ENCODE results near the gene CDK5RAP2.
A peak's percentile ranks its signal among the peaks of the same experiment; 100 is the strongest.
"Not testable (repeated sequence)": the region's sequence is repeated elsewhere in the genome, so short reads cannot be mapped to it uniquely, and the experiment has no call there.

CDK5RAP2 gene

DNA sequence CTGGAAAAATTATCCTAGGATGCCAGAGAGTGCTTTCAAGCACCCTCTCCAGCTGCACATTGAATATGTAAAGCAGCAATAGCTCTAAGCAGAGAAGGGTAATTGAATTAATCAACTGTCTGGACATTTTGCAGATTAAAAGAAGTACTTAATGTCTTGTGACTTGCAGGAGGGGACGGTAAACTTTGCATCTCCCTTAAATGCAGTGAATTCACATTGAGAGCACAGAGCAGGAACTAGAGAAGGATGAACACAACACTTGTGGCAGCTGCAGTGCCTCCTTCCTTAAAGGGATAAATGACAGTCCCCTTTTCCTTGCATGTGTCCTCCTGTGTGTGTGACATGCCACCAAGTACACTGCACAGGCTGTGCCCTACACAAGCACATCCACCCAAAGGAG, 7.4 kb upstream of the CDK5RAP2 start:
- no peak for DNase-seq

- DNase-seq, result no peak
Measured at GRCh38 chr9:120583958-120584369, 4.0 kb upstream of the CDK5RAP2 start.

GRCh38 chr9:120579139-120580050, 572 bp downstream of the CDK5RAP2 start:
- peak; percentile 9 for DNase-seq

GRCh38 chr9:120574473-120574872, 5.5 kb downstream of the CDK5RAP2 start:
- DNase-seq, result no peak

GRCh38 chr9:120572472-120572871, 7.5 kb downstream of the CDK5RAP2 start:
- DNase-seq, result no peak

- DNase-seq, result no peak
Measured at GRCh38 chr9:120571443-120572257, 8.3 kb downstream of the CDK5RAP2 start.

DNA sequence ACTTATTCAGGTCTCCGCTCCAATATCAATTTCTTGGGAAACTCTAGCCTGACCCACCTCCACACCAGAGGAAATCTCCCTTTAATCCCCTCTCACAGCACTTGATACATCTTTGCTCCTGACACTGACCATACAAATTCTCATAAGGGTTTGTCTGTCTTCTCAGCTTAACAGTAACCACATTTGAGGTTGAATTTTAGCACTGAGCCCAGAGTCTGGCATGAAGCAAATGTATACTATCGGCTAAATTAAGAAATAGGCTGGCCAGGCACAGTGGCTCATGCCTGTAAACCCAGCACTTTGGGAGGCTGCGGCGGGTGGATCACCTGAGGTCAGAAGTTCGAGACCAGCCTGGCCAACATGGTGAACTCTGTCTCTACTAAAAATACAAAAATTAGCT, 9.7 kb downstream of the CDK5RAP2 start:
- no peak for DNase-seq

- DNase-seq, result no peak
Measured at GRCh38 chr9:120569556-120569955, 10.4 kb downstream of the CDK5RAP2 start.

DNA sequence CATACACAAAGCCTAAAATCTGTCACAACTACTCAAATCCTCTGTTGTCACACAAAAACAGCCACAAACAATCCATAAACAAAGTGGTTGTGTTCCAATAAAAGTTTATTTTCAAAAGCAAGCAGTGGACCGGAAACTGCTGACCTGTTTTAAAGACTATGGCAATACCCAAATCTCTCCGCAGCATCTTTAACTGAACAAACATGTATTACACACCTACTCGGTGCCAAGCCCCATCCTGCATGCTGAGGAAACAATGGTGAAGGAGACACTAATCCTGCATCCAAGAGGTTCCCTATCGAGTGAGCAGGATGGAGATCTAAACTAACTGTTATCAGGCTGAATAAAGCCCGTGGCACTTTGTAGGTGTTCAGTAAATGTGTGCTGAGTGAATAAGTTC, 11.2 kb downstream of the CDK5RAP2 start:
- DNase-seq, result no peak

DNA sequence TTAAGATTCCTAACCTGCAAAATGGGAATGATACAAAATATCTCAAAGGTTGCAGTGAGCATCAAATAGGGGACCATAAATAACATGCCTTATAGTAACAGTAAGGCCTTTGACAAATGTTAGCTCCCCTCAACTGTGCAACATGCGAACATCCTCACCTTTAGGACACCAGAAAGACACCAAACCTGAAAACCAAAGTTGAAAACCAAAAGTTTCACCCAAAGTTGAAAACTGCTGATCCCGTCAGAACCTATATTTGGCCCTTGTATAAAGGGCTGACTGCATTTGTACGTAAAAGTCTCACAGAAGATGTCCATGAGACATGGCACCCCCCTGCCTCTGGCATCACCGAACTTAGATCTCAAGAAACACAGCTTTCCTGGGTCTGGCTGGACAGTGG, 12.1 kb downstream of the CDK5RAP2 start:
- DNase-seq, result no peak

- DNase-seq, result no peak
Measured at GRCh38 chr9:120567081-120567480, 12.9 kb downstream of the CDK5RAP2 start.

DNA sequence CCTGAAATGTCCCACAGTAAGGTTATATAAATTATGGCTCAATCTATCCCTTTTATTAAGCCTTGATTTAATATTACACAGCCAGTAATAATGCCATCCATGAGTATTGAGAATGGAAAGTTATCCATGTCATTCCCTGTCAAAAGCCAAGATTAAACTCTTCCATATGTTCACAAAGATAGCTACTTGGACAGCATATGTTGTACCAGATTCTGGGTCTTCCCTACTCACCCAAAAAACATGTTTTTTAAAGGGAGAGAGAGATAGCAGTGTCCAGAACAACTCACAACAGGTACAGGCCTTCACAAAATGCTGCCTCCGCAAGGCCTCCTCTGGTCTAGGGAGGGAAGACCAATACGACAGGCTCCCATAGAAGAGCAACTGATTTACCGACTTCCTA, 15.4 kb downstream of the CDK5RAP2 start:
- DNase-seq, result no peak

GRCh38 chr9:120562861-120563443, 17.0 kb downstream of the CDK5RAP2 start:
- no peak for DNase-seq

GRCh38 chr9:120561709-120562108, 18.3 kb downstream of the CDK5RAP2 start:
- DNase-seq, result no peak

DNA sequence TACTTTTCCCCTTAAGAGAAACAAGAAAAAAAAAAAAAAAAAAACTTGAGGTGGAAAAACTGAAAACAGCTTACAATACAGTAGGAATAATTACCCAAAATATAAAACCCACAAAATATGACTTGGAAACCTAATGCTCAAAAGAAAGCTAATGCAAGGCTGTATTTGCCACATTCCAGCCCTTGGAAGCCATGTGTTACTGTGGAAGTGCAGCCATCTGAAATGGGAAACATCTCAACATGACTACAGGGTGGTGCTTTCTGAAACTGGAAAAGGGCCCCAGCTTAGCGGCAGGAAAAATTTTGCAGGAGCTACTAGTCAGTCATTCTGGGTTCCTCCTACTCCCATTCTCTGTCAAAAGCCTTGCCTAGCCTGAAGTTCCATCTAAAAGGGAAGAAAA, 20.4 kb downstream of the CDK5RAP2 start:
- no peak for DNase-seq

DNA sequence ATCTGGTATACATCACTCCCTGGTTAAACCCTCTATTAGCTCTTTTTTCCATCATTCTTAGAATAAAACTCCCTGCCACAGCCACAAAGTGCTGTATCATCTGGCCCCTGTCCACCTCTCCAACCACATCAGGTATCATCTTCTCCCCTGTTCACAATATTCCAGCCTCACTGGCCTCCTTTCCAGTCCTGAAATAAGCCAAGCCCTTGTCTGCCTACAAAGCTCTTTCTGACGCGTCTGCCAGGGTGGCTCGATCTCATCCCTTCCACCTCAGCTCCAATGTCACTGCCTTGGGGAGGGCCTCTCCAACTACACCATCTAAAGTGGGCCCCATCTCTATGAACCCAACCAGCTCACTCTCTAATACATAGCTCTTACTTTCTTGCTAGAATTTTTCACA, 21.5 kb downstream of the CDK5RAP2 start:
- DNase-seq, result no peak

DNA sequence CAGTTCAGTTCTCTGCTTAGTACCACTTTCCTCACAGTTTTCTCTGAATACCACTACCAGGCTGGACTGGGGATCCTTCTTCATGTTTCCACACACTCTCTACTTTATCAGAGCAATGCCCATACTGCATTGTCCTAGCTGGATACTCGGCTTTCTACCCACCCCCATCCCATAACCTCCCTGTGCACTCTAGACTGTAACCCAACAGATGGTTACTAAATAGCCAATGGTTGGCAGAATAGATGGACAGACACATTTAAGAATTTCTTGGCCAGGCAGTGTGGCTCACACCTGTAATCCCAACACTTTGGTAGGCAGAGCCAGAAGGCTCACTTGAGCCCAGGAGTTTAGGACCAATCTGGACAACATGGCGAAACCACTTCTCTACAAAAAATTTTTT, 22.8 kb downstream of the CDK5RAP2 start:
- no peak for DNase-seq

DNA sequence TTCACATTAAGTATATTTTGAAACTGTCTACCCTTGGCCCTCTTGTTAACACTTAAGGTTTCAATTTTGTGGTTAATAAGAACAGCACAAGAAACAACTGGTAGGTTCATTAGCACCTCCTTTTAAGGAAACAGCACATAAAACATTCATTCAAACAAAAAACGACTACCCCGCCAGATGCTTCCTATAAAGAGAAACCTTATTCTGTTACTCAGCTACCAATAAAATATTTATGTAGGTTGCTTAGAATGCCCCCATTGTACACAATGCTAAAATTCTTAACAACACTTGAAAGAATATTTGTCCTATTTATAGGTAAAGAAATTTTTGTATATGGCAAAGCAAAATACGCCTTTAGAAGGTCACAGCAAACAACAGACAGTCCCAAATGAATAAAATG, 23.2 kb downstream of the CDK5RAP2 start:
- no peak for DNase-seq

DNA sequence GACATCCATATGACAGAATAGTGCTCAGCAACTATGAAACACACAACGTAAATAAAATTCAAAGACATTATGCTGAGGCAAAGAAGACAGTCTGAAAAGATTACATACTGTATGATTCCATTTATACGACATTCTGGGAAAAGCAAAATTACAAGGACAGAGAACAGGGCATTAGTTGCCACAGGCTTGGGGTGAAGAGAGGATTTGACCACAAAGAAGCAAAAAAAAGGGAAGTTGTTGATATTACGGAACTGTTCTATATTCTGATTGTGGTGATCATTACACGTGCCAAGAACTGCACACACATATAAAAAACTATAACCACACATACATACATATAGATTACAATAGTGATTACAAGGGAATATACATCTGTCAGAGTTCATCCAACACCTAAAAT, 24.1 kb downstream of the CDK5RAP2 start:
- DNase-seq, result no peak

- DNase-seq, result not testable (repeated sequence)
Measured at GRCh38 chr9:120552210-120552704, 27.7 kb downstream of the CDK5RAP2 start.

- DNase-seq, result no peak
Measured at GRCh38 chr9:120545701-120546550, 34.0 kb downstream of the CDK5RAP2 start.

- DNase-seq, result no peak
Measured at GRCh38 chr9:120544441-120544840, 35.5 kb downstream of the CDK5RAP2 start.
